Endothelial cell of umbilical vein (primary cell): ENCODE data around the gene EYS. TPM values are rescaled to one million over a fixed set of nuclear protein-coding genes. Genes with fewer than 3 reads are reported as not detected.

Experiments used
- BruUV-seq: library from RNA; stranded (reverse); fragments of 400-500 nt; replicated peaks from 2 replicates; lab custom pipeline; 2021; lab: Mats Ljungman, UMichigan
- CTCF ChIA-PET: fragments of 300-600, 350-600 bp; sonication (Branson Sonifier 250); formaldehyde crosslinking; loops from one replicate; lab custom pipeline; 2021; ENCODE audit warnings: antibody characterized with exemption, inconsistent platforms; lab: Charles Lee
- POLR2A ChIA-PET: fragments of 300-600, 350-600 bp; sonication (Branson Sonifier 250); formaldehyde crosslinking; loops from one replicate; lab custom pipeline; 2021; ENCODE audit warnings: antibody characterized with exemption, inconsistent platforms; lab: Charles Lee
- DNase-seq: peaks from one replicate; pipeline ENCODE4 v3.0.0-alpha.2; 2011; ENCODE audit warnings: low read depth, low spot score
- FAIRE-seq: peaks from 2 replicates; lab custom pipeline; 2011; peaks lifted over from hg19 to GRCh38; lab: Jason Lieb, UNC
- H2AFZ ChIP-seq: 2 replicates; pipeline ENCODE4 v1.6.0; 2012; ENCODE audit warnings: low read depth, low read length, control low read depth, inconsistent platforms
- H3K27ac ChIP-seq: 2 replicates; pipeline ENCODE4 v1.5.1; 2011; ENCODE audit warnings: low read depth, mild to moderate bottlenecking, control low read depth, low read length, moderate library complexity; ENCODE audit not compliant: insufficient read depth
- H3K27me3 ChIP-seq, 2 experiments: 2 replicates each; pipeline versions ENCODE4 v1.6.0 to v1.6.1; 2011; ENCODE audit warnings: low read length in 2 of 2, mixed read lengths in 1 of 2; ENCODE audit not compliant: control insufficient read depth in 2 of 2, insufficient read depth in 2 of 2
- H3K36me3 ChIP-seq, 2 experiments: 2 replicates in 1 of 2; 3 replicates in 1 of 2; pipeline ENCODE4 v1.5.1; 2011; ENCODE audit warnings: low read length in 2 of 2, mild to moderate bottlenecking in 1 of 2, moderate library complexity in 1 of 2; ENCODE audit not compliant: control insufficient read depth in 2 of 2, insufficient read depth in 2 of 2; ENCODE audit errors: extremely low read depth in 1 of 2
- H3K4me1 ChIP-seq: 3 replicates; pipeline ENCODE4 v1.5.1; 2011; ENCODE audit warnings: mild to moderate bottlenecking, low read length; ENCODE audit not compliant: control insufficient read depth, insufficient read depth; ENCODE audit errors: extremely low read depth
- H3K4me2 ChIP-seq: 2 replicates; pipeline ENCODE4 v1.6.1; 2011; ENCODE audit warnings: low read length, control low read depth, mixed read lengths; ENCODE audit not compliant: insufficient read depth
- H3K4me3 ChIP-seq, 3 experiments: fragments of 200-600 bp in 1 of 3; sonication (generic), shearing (Covaris generic) in 1 of 3; replicated peaks in 1 of 3; 2 replicates each; pipeline ENCODE4 v1.5.1; 2011 to 2016; ENCODE audit warnings: control low read depth in 3 of 3, low read length in 3 of 3, mild to moderate bottlenecking in 2 of 3, inconsistent platforms in 1 of 3, low read depth in 1 of 3, moderate library complexity in 1 of 3; ENCODE audit not compliant: insufficient read depth in 1 of 3
- H3K79me2 ChIP-seq: 2 replicates; pipeline ENCODE4 v1.6.0; 2012; ENCODE audit warnings: low read length, inconsistent platforms; ENCODE audit not compliant: control insufficient read depth, insufficient read depth
- H3K9ac ChIP-seq: replicated peaks from 2 replicates; pipeline ENCODE3; 2011; ENCODE audit warnings: low read length, control low read depth; ENCODE audit not compliant: insufficient read depth; ENCODE audit errors: extremely low read depth
- H3K9me1 ChIP-seq: replicated peaks from 3 replicates; pipeline ENCODE4 v1.6.0; 2011; ENCODE audit warnings: mild to moderate bottlenecking, low read length; ENCODE audit not compliant: control insufficient read depth, insufficient read depth; ENCODE audit errors: extremely low read depth
- H3K9me3 ChIP-seq: replicated peaks from 2 replicates; pipeline ENCODE4 v1.5.1; 2012; ENCODE audit warnings: low read length, inconsistent platforms; ENCODE audit not compliant: control insufficient read depth, insufficient read depth
- H4K20me1 ChIP-seq: replicated peaks from 2 replicates; pipeline ENCODE3; 2011; ENCODE audit warnings: mild to moderate bottlenecking, low read length; ENCODE audit not compliant: control insufficient read depth, insufficient read depth; ENCODE audit errors: extremely low read depth
- EZH2 ChIP-seq: IDR thresholded peaks from 2 replicates; pipeline ENCODE4 v1.6.1; 2012; ENCODE audit warnings: borderline replicate concordance, low read depth, mild to moderate bottlenecking, moderate library complexity, low read length, inconsistent platforms; ENCODE audit not compliant: severe bottlenecking
- FOS ChIP-seq: IDR thresholded peaks from 2 replicates; pipeline ENCODE4 v1.6.1; 2011; ENCODE audit warnings: mild to moderate bottlenecking, low read length, moderate library complexity, borderline replicate concordance; ENCODE audit not compliant: insufficient read depth
- GATA2 ChIP-seq: IDR thresholded peaks from 2 replicates; pipeline ENCODE4 v1.7.0; 2011; ENCODE audit warnings: low read depth, mild to moderate bottlenecking, moderate library complexity, mixed read lengths, low read length; ENCODE audit not compliant: insufficient read length, insufficient read depth
- JUN ChIP-seq: IDR thresholded peaks from 2 replicates; pipeline ENCODE4 v1.6.1; 2011; ENCODE audit warnings: borderline replicate concordance, low read depth; ENCODE audit not compliant: insufficient read length, insufficient read depth
- MYC ChIP-seq: IDR thresholded peaks from one replicate; pipeline ENCODE4 v1.6.1; 2011; ENCODE audit warnings: mild to moderate bottlenecking, low read depth, low read length
- POLR2A ChIP-seq: IDR thresholded peaks from 2 replicates; pipeline ENCODE4 v1.6.1; 2012; ENCODE audit warnings: low read depth, mild to moderate bottlenecking, control low read depth, low read length
- POLR2AphosphoS5 ChIP-seq: IDR thresholded peaks from 2 replicates; pipeline ENCODE4 v1.6.1; 2012; ENCODE audit warnings: low read depth, mild to moderate bottlenecking, control low read depth, low read length, moderate library complexity; ENCODE audit not compliant: insufficient read depth
- dilution Hi-C: fragments of 300-500 bp; cut with MboI; formaldehyde crosslinking; loops from one replicate; pipeline ENCODE4 v1.15.0; 2019; ENCODE audit warnings: low sequenced_read_pairs; ENCODE audit not compliant: extremely low pct_ligation_motif_present
- intact Hi-C: fragments of 100-400 bp; cut with micrococcal nuclease; formaldehyde crosslinking; loops from one replicate; pipeline ENCODE4 v1.10.0; 2022
- polyA plus RNA-seq, 4 experiments: library from polyadenylated mRNA; depleted of rRNA in 3 of 4; stranded (reverse) in 3 of 4; unstranded in 1 of 4; fragments of >200 nt; gene quantifications; 2 replicates each; pipeline versions ENCODE4 v1.2.1 to v1.2.3, GENCODE V29; 2011 to 2012; ENCODE audit warnings: missing spikeins in 1 of 4
- total RNA-seq: library from RNA; stranded (reverse); gene quantifications from 2 replicates; pipeline ENCODE4 v1.2.3, GENCODE V29; 2021
- TF ChIP-seq, protein P1 (sequence below): IDR thresholded peaks from 2 replicates; pipeline ENCODE4 v1.6.1; 2011; ENCODE audit not compliant: insufficient read depth, insufficient read length

EYS gene
- total and polyA plus RNA-seq, 2 donors (not counting 3 experiments of a cell fraction or from before 2014, with no cell fraction given) = 0.01 to 0.27 TPM

GRCh38 chr6:64538722-64539121, 1168.3 kb downstream of the EYS start:
- dilution Hi-C loops (no loop called here), intact Hi-C loops (no loop called here)
- ChIA-PET POLR2A (no interaction called here), CTCF (no interaction called here)
- no peaks in the 10 kb centered on the region for H4K20me1 ChIP-seq
- FAIRE-seq = no peak
- no peak overlapping the region for H3K4me2 ChIP-seq
- no peaks in the 10 kb centered on the region for H3K27me3 ChIP-seq
- H3K27ac ChIP-seq = no peak overlapping the region
- no peaks in the 10 kb centered on the region for H3K79me2 ChIP-seq
- H3K4me1 ChIP-seq = no peaks in the 10 kb centered on the region
- no peak overlapping the region for H3K9ac ChIP-seq
- no peaks in the 10 kb centered on the region for H3K36me3 ChIP-seq
- BruUV-seq = no TSS peak
- TF ChIP-seq POLR2A = no peak
- TF ChIP-seq JUN = no peak
- no peak for TF ChIP-seq POLR2AphosphoS5
- no peak for TF ChIP-seq GATA2
- no peak for TF ChIP-seq EZH2
- H3K9me3 ChIP-seq = no peaks in the 10 kb centered on the region
- no peak overlapping the region for H2AFZ ChIP-seq
- DNase-seq = no peak
- H3K9me1 ChIP-seq = no peaks in the 10 kb centered on the region
- no peak overlapping the region for H3K4me3 ChIP-seq

- H3K9ac ChIP-seq = no peak overlapping the region
- no peaks in the 10 kb centered on the region for H3K9me1 ChIP-seq
- no peaks in the 10 kb centered on the region for H3K36me3 ChIP-seq
- no peak overlapping the region for H2AFZ ChIP-seq
- no peaks in the 10 kb centered on the region for H3K27me3 ChIP-seq
- H4K20me1 ChIP-seq = no peaks in the 10 kb centered on the region
- intact Hi-C loops = no loop called here
- CTCF ChIA-PET = no interaction called here
- no TSS peak for BruUV-seq
- dilution Hi-C loops = no loop called here
- TF ChIP-seq FOS (no peak), EZH2 (no peak), POLR2AphosphoS5 (no peak), JUN (no peak), MYC (no peak)
- TF ChIP-seq, protein P1, sequence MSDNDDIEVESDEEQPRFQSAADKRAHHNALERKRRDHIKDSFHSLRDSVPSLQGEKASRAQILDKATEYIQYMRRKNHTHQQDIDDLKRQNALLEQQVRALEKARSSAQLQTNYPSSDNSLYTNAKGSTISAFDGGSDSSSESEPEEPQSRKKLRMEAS = no peak
- no peak for DNase-seq
- FAIRE-seq = no peak
- H3K9me3 ChIP-seq = no peaks in the 10 kb centered on the region
- H3K4me2 ChIP-seq = no peak overlapping the region
- H3K4me1 ChIP-seq = no peaks in the 10 kb centered on the region
- H3K27ac ChIP-seq = no peak overlapping the region
- no peak overlapping the region for H3K4me3 ChIP-seq
- no peaks in the 10 kb centered on the region for H3K79me2 ChIP-seq
- POLR2A ChIA-PET = no interaction called here
These were observed 1179.1 kb downstream of the EYS start for GRCh38 chr6:64527899-64528298.
